GM23248 (cell line): ENCODE measurements around the gene TTC39B.

ENCODE experiments used
- EZH2 ChIP-seq: fragments of 200-600 bp; sonication (generic); IDR thresholded peaks from 2 replicates; pipeline ENCODE4 v1.6.1; 2018; ENCODE audit warnings: antibody characterized with exemption, mild to moderate bottlenecking; ENCODE audit not compliant: insufficient read depth, poor library complexity, severe bottlenecking
- EZH2phosphoT487 ChIP-seq: fragments of 200-600 bp; sonication (generic); IDR thresholded peaks from 2 replicates; pipeline ENCODE4 v1.6.1; 2018; ENCODE audit warnings: antibody characterized with exemption, moderate library complexity, mild to moderate bottlenecking, low read depth; ENCODE audit not compliant: insufficient read depth

DNA sequence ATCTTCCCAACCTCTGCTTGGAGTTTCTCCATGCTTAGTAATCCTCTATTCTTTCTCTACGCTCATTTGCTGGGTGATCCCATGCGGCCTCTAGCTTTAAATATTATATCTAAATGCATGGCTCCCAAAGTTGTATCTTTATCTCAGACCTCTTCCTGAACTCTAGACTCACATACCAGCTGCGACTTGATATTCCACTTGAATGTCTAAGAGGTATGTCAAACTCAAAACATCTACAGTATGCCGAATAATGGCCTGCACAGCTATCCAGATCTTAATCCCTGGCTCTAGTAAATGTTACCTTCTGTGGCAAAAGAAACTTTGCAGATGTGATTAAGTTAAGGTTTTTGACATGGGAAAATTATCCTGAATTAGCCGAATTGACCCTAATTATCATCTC is 179.2 kb downstream of the TTC39B start:
- TF ChIP-seq EZH2: no peak
- TF ChIP-seq EZH2phosphoT487: no peak
